Thyroid gland (tissue), 4 donors: ENCODE results near the gene CD226. TPM values are rescaled to one million over a fixed set of nuclear protein-coding genes. Genes with fewer than 3 reads are reported as not detected.

ENCODE experiments used
- DNase-seq, 2 donors: peaks; one replicate each; pipeline ENCODE4 v3.0.0-alpha.2; 2019
- H3K27ac ChIP-seq, 3 donors: fragments of 200-600 bp; sonication (generic); 1 replicate in 2 of 3; 2 replicates in 1 of 3; pipeline ENCODE4 v1.5.1; 2016 to 2019; ENCODE audit warnings: mild to moderate bottlenecking in 1 of 3, moderate library complexity in 1 of 3
- H3K27me3 ChIP-seq: fragments of 200-600 bp; sonication (generic); one replicate; pipeline ENCODE4 v1.5.1; 2019
- H3K36me3 ChIP-seq, 2 donors: fragments of 200-600 bp; sonication (generic); one replicate each; pipeline ENCODE4 v1.5.1; 2016 to 2019
- H3K4me1 ChIP-seq, 2 donors: fragments of 200-600 bp; sonication (generic); one replicate each; pipeline ENCODE4 v1.5.1; 2017 to 2019
- H3K4me3 ChIP-seq, 3 donors: fragments of 200-600 bp; sonication (generic); replicated peaks in 1 of 3; 1 replicate in 2 of 3; 2 replicates in 1 of 3; pipeline ENCODE4 v1.5.1; 2016; ENCODE audit warnings: mild to moderate bottlenecking in 1 of 3
- H3K9me3 ChIP-seq: fragments of 200-600 bp; sonication (generic); one replicate; pipeline ENCODE4 v1.5.1; 2017
- POLR2A ChIP-seq, 2 donors: fragments of 450-650 bp; IDR thresholded peaks; one replicate each; pipeline ENCODE4 v1.6.1; 2017; ENCODE audit warnings: antibody characterized with exemption in 2 of 2, mild to moderate bottlenecking in 2 of 2, moderate library complexity in 1 of 2
- WGBS, 2 donors: methylation state at CpG; one replicate each; pipeline ENCODE4 v1.1.5; 2017; 5-methylcytosine and 5-hydroxymethylcytosine counted together
- intact Hi-C: fragments of 100-400 bp; cut with DNase I; formaldehyde crosslinking; loops from one replicate; pipeline ENCODE4 v1.15.1; 2023
- total RNA-seq, 4 donors: library from RNA; depleted of rRNA; stranded (reverse); fragments of >200 nt; gene quantifications; one replicate each; pipeline ENCODE4 v1.2.3, GENCODE V29; 2016
- TF ChIP-seq, protein P1 (sequence below), 6 experiments: fragments of 200-600 bp in 3 of 6; fragments of 450-650 bp in 3 of 6; sonication (generic) in 3 of 6; IDR thresholded peaks; one replicate each; pipeline ENCODE4 v1.5.1; 2016 to 2019; ENCODE audit warnings: antibody characterized with exemption in 6 of 6, mild to moderate bottlenecking in 2 of 6, inconsistent platforms in 1 of 6, moderate library complexity in 1 of 6

Gene CD226
- total RNA-seq, 4 donors from 2014 or later = 0.98 to 5.6 (median 2.5) TPM

GRCh38 chr18:69890558-69890957 is 57.1 kb downstream of the CD226 start:
- WGBS, 2 donors = 92 to 94% methylated on average over 1 of the region's 1 CpG
- Histone ChIP-seq H3K27me3 (no peaks in the 10 kb centered on the region), H3K27ac (no peak overlapping the region), H3K4me3 (no peak overlapping the region), H3K4me1 (no peaks in the 10 kb centered on the region), H3K36me3 (no peaks in the 10 kb centered on the region), H3K9me3 (no peaks in the 10 kb centered on the region)
- TF ChIP-seq, protein P1, sequence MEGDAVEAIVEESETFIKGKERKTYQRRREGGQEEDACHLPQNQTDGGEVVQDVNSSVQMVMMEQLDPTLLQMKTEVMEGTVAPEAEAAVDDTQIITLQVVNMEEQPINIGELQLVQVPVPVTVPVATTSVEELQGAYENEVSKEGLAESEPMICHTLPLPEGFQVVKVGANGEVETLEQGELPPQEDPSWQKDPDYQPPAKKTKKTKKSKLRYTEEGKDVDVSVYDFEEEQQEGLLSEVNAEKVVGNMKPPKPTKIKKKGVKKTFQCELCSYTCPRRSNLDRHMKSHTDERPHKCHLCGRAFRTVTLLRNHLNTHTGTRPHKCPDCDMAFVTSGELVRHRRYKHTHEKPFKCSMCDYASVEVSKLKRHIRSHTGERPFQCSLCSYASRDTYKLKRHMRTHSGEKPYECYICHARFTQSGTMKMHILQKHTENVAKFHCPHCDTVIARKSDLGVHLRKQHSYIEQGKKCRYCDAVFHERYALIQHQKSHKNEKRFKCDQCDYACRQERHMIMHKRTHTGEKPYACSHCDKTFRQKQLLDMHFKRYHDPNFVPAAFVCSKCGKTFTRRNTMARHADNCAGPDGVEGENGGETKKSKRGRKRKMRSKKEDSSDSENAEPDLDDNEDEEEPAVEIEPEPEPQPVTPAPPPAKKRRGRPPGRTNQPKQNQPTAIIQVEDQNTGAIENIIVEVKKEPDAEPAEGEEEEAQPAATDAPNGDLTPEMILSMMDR (IDR thresholded peaks at IDR 0.05) = no peak
- TF ChIP-seq POLR2A (IDR thresholded peaks at IDR 0.05) = no peak
- DNase-seq = no peak
- intact Hi-C loops = no loop called here

- no peaks in the 10 kb centered on the region for H3K36me3 ChIP-seq
- 90 to 94% methylated on average over 4 of the region's 4 CpGs for WGBS, 2 donors
- no peak overlapping the region for H3K27ac ChIP-seq
- TF ChIP-seq, protein P1 (IDR thresholded peaks at IDR 0.05) = no peak
- no peak for TF ChIP-seq POLR2A (IDR thresholded peaks at IDR 0.05)
- H3K4me1 ChIP-seq = no peaks in the 10 kb centered on the region
- no peak overlapping the region for H3K4me3 ChIP-seq
- intact Hi-C loops = no loop called here
- H3K9me3 ChIP-seq = no peaks in the 10 kb centered on the region
- DNase-seq = no peak
- no peaks in the 10 kb centered on the region for H3K27me3 ChIP-seq
Measured at GRCh38 chr18:69889009-69889408, 58.7 kb downstream of the CD226 start.

- H3K27ac ChIP-seq = no peak overlapping the region
- H3K36me3 ChIP-seq = no peaks in the 10 kb centered on the region
- H3K27me3 ChIP-seq = no peaks in the 10 kb centered on the region
- WGBS, 2 donors = 95 to 97% methylated on average over 2 of the region's 2 CpGs
- H3K4me1 ChIP-seq = no peaks in the 10 kb centered on the region
- H3K4me3 ChIP-seq = no peak overlapping the region
- no peak for TF ChIP-seq POLR2A (IDR thresholded peaks at IDR 0.05)
- TF ChIP-seq, protein P1 (IDR thresholded peaks at IDR 0.05) = no peak
- no peaks in the 10 kb centered on the region for H3K9me3 ChIP-seq
- DNase-seq = no peak
- intact Hi-C loops = no loop called here
Measured at GRCh38 chr18:69887256-69887655, 60.4 kb downstream of the CD226 start.

DNA sequence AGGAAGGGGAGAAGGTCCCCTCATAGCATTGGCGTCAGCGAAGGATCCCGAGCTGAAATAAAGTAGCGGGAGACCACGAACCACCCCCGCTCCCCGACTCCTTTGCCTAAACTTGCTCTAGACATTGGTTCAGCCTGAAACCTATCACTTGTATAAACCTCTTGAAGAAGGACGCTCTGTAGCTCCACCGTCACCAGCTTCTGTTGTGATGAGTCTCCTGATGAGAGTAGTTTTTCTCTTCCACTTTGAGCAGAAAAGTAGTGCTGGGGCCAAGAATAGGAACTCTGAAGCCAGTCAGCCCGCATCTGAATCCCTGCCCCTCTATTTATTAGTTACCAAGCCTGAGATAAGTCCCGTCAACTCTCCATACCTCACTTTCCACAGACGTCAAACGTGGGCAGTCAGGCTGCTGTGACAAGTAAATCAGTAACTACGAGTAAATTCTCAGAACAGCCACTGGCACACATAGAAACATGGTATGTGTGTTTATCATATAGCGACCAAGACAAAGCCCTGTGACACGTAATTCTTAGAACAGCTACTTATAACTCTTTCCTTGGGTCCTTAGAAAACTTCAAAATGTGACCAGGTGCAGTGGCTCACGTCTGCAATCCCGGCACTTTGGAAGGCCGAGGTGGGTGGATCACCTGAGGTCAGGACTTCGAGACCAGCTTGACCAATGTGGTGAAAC is 61.7 kb downstream of the CD226 start:
- no peaks in the 10 kb centered on the region for H3K9me3 ChIP-seq
- H3K4me3 ChIP-seq = no peak overlapping the region
- no peak for DNase-seq
- intact Hi-C loops = no loop called here
- no peaks in the 10 kb centered on the region for H3K36me3 ChIP-seq
- no peaks in the 10 kb centered on the region for H3K4me1 ChIP-seq
- no peak overlapping the region for H3K27ac ChIP-seq
- 92 to 97% methylated on average over 20 of the region's 20 CpGs for WGBS, 2 donors
- no peaks in the 10 kb centered on the region for H3K27me3 ChIP-seq
- TF ChIP-seq, protein P1 (IDR thresholded peaks at IDR 0.05) = no peak
- no peak for TF ChIP-seq POLR2A (IDR thresholded peaks at IDR 0.05)

DNA sequence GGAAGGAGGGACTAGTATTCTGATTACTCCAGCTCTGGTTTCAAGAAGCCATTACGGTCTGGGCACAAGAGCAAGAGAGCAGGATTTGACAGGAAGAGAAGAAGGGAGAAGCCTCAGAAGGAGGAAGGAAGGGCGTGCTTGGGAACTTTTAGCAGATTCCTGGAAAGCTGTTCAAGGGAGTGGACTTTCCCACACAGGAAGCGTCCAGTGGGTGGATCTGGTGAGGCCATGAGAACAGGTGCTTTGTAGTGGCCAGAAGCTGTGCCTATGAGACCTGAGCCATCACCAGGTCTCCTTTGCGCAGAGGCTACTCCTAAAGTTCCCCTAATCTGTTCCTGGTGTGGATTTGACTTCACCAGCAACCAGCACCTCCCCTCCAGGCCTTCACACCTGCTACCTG is 62.3 kb downstream of the CD226 start:
- Histone ChIP-seq H3K9me3 (no peaks in the 10 kb centered on the region), H3K4me1 (no peaks in the 10 kb centered on the region), H3K36me3 (no peaks in the 10 kb centered on the region), H3K4me3 (no peak overlapping the region), H3K27me3 (no peaks in the 10 kb centered on the region), H3K27ac (no peak overlapping the region)
- intact Hi-C loops = no loop called here
- WGBS, 2 donors = 91 to 92% methylated on average over 4 of the region's 4 CpGs
- TF ChIP-seq, protein P1 (IDR thresholded peaks at IDR 0.05) = no peak
- no peak for TF ChIP-seq POLR2A (IDR thresholded peaks at IDR 0.05)
- DNase-seq = no peak
